EL (cell line): ENCODE data around the gene SNX14.
A peak's percentile ranks its signal among the peaks of the same experiment; 100 is the strongest.
"Not testable (repeated sequence)": the region's sequence is repeated elsewhere in the genome, so short reads cannot be mapped to it uniquely, and the experiment has no call there.

ENCODE experiments used
- DNase-seq: peaks from one replicate; pipeline ENCODE4 v3.0.0-alpha.2; 2016

The SNX14 gene

GRCh38 chr6:85585741-85586140 is 7.9 kb downstream of the SNX14 start:
- no peak for DNase-seq

GRCh38 chr6:85582832-85583231 is 10.8 kb downstream of the SNX14 start:
- DNase-seq = not testable (repeated sequence)

GRCh38 chr6:85581572-85581971 is 12.1 kb downstream of the SNX14 start:
- DNase-seq = no peak

GRCh38 chr6:85580878-85581267 is 12.8 kb downstream of the SNX14 start:
- DNase-seq = peak; percentile 74

- DNase-seq = no peak
These were observed 13.4 kb downstream of the SNX14 start for GRCh38 chr6:85580118-85580877.

- DNase-seq = no peak
These were observed 14.1 kb downstream of the SNX14 start for GRCh38 chr6:85579581-85579980.

GRCh38 chr6:85576476-85576875 is 17.2 kb downstream of the SNX14 start:
- no peak for DNase-seq

GRCh38 chr6:85574932-85575598 is 18.6 kb downstream of the SNX14 start:
- peak; percentile 63 for DNase-seq

GRCh38 chr6:85569323-85569722 is 24.3 kb downstream of the SNX14 start:
- DNase-seq = peak; percentile 34

- no peak for DNase-seq
These were observed 25.2 kb downstream of the SNX14 start for GRCh38 chr6:85568411-85568810.

GRCh38 chr6:85565736-85566135 is 27.9 kb downstream of the SNX14 start:
- DNase-seq = no peak

GRCh38 chr6:85564223-85564622 is 29.4 kb downstream of the SNX14 start:
- not testable (repeated sequence) for DNase-seq

GRCh38 chr6:85561750-85562357 is 31.8 kb downstream of the SNX14 start:
- DNase-seq = peak; percentile 18

- DNase-seq = no peak
These were observed 36.5 kb downstream of the SNX14 start for GRCh38 chr6:85556992-85557668.

GRCh38 chr6:85552652-85553051 is 41.0 kb downstream of the SNX14 start:
- no peak for DNase-seq

- no peak for DNase-seq
These were observed 42.4 kb downstream of the SNX14 start for GRCh38 chr6:85551264-85551663.

GRCh38 chr6:85547719-85548118 is 45.9 kb downstream of the SNX14 start:
- DNase-seq = no peak

- peak; percentile 33 for DNase-seq
These were observed 48.9 kb downstream of the SNX14 start for GRCh38 chr6:85544776-85545175.

GRCh38 chr6:85537055-85537494 is 56.6 kb downstream of the SNX14 start:
- peak; percentile 8 for DNase-seq

- not testable (repeated sequence) for DNase-seq
These were observed 69.4 kb downstream of the SNX14 start for GRCh38 chr6:85524281-85524680.

- DNase-seq = peak; percentile 33
These were observed 77.5 kb downstream of the SNX14 start for GRCh38 chr6:85516168-85516567.

- no peak for DNase-seq
These were observed 87.1 kb downstream of the SNX14 start for GRCh38 chr6:85506441-85507093.
